IMR-90 (cell line): ENCODE data around the gene MISP3. TPM values are rescaled to one million over a fixed set of nuclear protein-coding genes. Genes with fewer than 3 reads are reported as not detected.

Experiments
- ATAC-seq: fragments of 200-7000 bp; cut with Tn5 transposase; 2 replicates; pipeline ENCODE4 v1.9.1; 2020; ENCODE audit warnings: low read depth, mild to moderate bottlenecking, moderate library complexity
- BruUV-seq: library from RNA; stranded (reverse); fragments of 400-500 nt; replicated peaks from 2 replicates; lab custom pipeline; 2021; lab: Mats Ljungman, UMichigan
- CTCF ChIA-PET: fragments of 300-600 bp; formaldehyde crosslinking; extraction: SDS; loops from one replicate; lab custom pipeline; 2021; ENCODE audit warnings: antibody characterized with exemption; lab: Yijun Ruan, JAX
- POLR2A ChIA-PET: fragments of 300-600 bp; sonication (Branson Sonifier 250); formaldehyde crosslinking; loops from one replicate; lab custom pipeline; 2022; ENCODE audit warnings: antibody characterized with exemption; ENCODE audit not compliant: unreplicated experiment; lab: Charles Lee
- DNase-seq: peaks from one replicate; pipeline ENCODE4 v3.0.0; 2013
- H2AFZ ChIP-seq: replicated peaks from 2 replicates; pipeline ENCODE3; 2013; ENCODE audit warnings: low read length, mild to moderate bottlenecking; ENCODE audit not compliant: poor library complexity
- H2AK5ac ChIP-seq: 2 replicates; pipeline ENCODE4 v1.6.1; 2013; ENCODE audit warnings: low read depth, low read length, inconsistent platforms
- H2AK9ac ChIP-seq: replicated peaks from 2 replicates; pipeline ENCODE3; 2013; ENCODE audit warnings: mild to moderate bottlenecking, low read depth, low read length, moderate library complexity; ENCODE audit not compliant: poor library complexity
- H2BK120ac ChIP-seq: 2 replicates; pipeline ENCODE4 v1.6.1; 2013; ENCODE audit warnings: low read depth, low read length, inconsistent platforms
- H2BK15ac ChIP-seq: 3 replicates; pipeline ENCODE4 v1.6.1; 2013; ENCODE audit warnings: low read depth, low read length, inconsistent platforms
- H2BK20ac ChIP-seq: 2 replicates; pipeline ENCODE4 v1.6.1; 2013; ENCODE audit warnings: low read depth, mild to moderate bottlenecking, inconsistent platforms, low read length, moderate library complexity
- H2BK5ac ChIP-seq: 2 replicates; pipeline ENCODE4 v1.6.1; 2013; ENCODE audit warnings: mild to moderate bottlenecking, low read depth, low read length, inconsistent platforms; ENCODE audit not compliant: poor library complexity, severe bottlenecking
- H3K14ac ChIP-seq: replicated peaks from 2 replicates; pipeline ENCODE4 v1.6.1; 2013; ENCODE audit warnings: low read depth, low read length, inconsistent platforms
- H3K18ac ChIP-seq: 2 replicates; pipeline ENCODE4 v1.6.1; 2013; ENCODE audit warnings: low read depth, low read length, control low read depth
- H3K23ac ChIP-seq: 2 replicates; pipeline ENCODE4 v1.6.1; 2013; ENCODE audit warnings: low read depth, low read length, inconsistent platforms
- H3K27ac ChIP-seq: 2 replicates; pipeline ENCODE4 v1.5.1; 2013; ENCODE audit warnings: mild to moderate bottlenecking, control low read depth, low read length; ENCODE audit not compliant: insufficient read depth
- H3K27me3 ChIP-seq: 2 replicates; pipeline ENCODE4 v1.6.1; 2013; ENCODE audit warnings: low read length; ENCODE audit not compliant: control insufficient read depth, insufficient read depth
- H3K36me3 ChIP-seq: 2 replicates; pipeline ENCODE4 v1.6.1; 2013; ENCODE audit warnings: low read length, mixed read lengths; ENCODE audit not compliant: control insufficient read depth, insufficient read depth
- H3K4ac ChIP-seq: 2 replicates; pipeline ENCODE4 v1.6.1; 2013; ENCODE audit warnings: low read depth, low read length, inconsistent platforms
- H3K4me1 ChIP-seq: 2 replicates; pipeline ENCODE4 v1.6.1; 2013; ENCODE audit warnings: low read length, mixed read lengths; ENCODE audit not compliant: control insufficient read depth, insufficient read depth
- H3K4me2 ChIP-seq: 2 replicates; pipeline ENCODE4 v1.6.1; 2013; ENCODE audit warnings: low read depth, mild to moderate bottlenecking, control low read depth, low read length, moderate library complexity
- H3K4me3 ChIP-seq: 2 replicates; pipeline ENCODE4 v1.5.1; 2013; ENCODE audit warnings: low read depth, mild to moderate bottlenecking, control low read depth, low read length, moderate library complexity; ENCODE audit not compliant: insufficient read depth
- H3K56ac ChIP-seq: 2 replicates; pipeline ENCODE4 v1.6.1; 2013; ENCODE audit warnings: low read length, inconsistent platforms; ENCODE audit not compliant: insufficient read depth; ENCODE audit errors: extremely low read depth
- H3K79me1 ChIP-seq, 2 experiments: 2 replicates each; pipeline ENCODE4 v1.6.1; 2013; ENCODE audit warnings: low read length in 2 of 2, inconsistent platforms in 1 of 2, low read depth in 1 of 2
- H3K9ac ChIP-seq: 2 replicates; pipeline ENCODE4 v1.6.1; 2013; ENCODE audit warnings: low read depth, low read length, control low read depth
- H3K9me1 ChIP-seq: 2 replicates; pipeline ENCODE4 v1.6.1; 2013; ENCODE audit warnings: low read length, inconsistent platforms; ENCODE audit not compliant: insufficient read depth
- H3K9me3 ChIP-seq: 2 replicates; pipeline ENCODE4 v1.6.1; 2013; ENCODE audit warnings: low read length; ENCODE audit not compliant: control insufficient read depth, insufficient read depth
- H4K20me1 ChIP-seq: 2 replicates; pipeline ENCODE4 v1.6.1; 2013; ENCODE audit warnings: low read length, inconsistent platforms; ENCODE audit not compliant: insufficient read depth
- H4K5ac ChIP-seq: 2 replicates; pipeline ENCODE4 v1.6.1; 2013; ENCODE audit warnings: mild to moderate bottlenecking, low read depth, low read length, control low read depth
- H4K8ac ChIP-seq, 2 experiments: 2 replicates each; pipeline ENCODE4 v1.6.1; 2013; ENCODE audit warnings: low read depth in 2 of 2, low read length in 2 of 2, control low read depth in 1 of 2, inconsistent platforms in 1 of 2
- H4K91ac ChIP-seq: 2 replicates; pipeline ENCODE4 v1.6.1; 2013; ENCODE audit warnings: low read depth, low read length, inconsistent platforms; ENCODE audit not compliant: insufficient read depth
- BHLHE40 ChIP-seq: fragments of 150-350 bp; IDR thresholded peaks from 2 replicates; pipeline ENCODE4 v1.6.1; 2016; ENCODE audit warnings: mild to moderate bottlenecking, low read depth, low read length
- CEBPB ChIP-seq: IDR thresholded peaks from 2 replicates; pipeline ENCODE4 v1.6.1; 2012; ENCODE audit warnings: low read depth, low read length, improper control_type of control experiment
- CHD1 ChIP-seq: IDR thresholded peaks from 2 replicates; pipeline ENCODE4 v1.6.1; 2012; ENCODE audit warnings: low read depth, low read length, improper control_type of control experiment
- CTCF ChIP-seq: conservative IDR thresholded peaks from 2 replicates; pipeline ENCODE4 v1.5.1; 2012; ENCODE audit warnings: mild to moderate bottlenecking, low read depth, low read length, improper control_type of control experiment
- ELK1 ChIP-seq: fragments of 150-350 bp; IDR thresholded peaks from 2 replicates; pipeline ENCODE4 v1.6.1; 2016; ENCODE audit warnings: low read depth, mild to moderate bottlenecking, low read length, moderate library complexity, borderline replicate concordance
- FOS ChIP-seq: fragments of 150-350 bp; IDR thresholded peaks from 2 replicates; pipeline ENCODE4 v1.6.1; 2016; ENCODE audit warnings: low read depth, low read length
- MAFK ChIP-seq: IDR thresholded peaks from 2 replicates; pipeline ENCODE4 v1.6.1; 2012; ENCODE audit warnings: low read depth, low read length, improper control_type of control experiment
- MXI1 ChIP-seq: IDR thresholded peaks from 2 replicates; pipeline ENCODE4 v1.6.1; 2012; ENCODE audit warnings: low read depth, mild to moderate bottlenecking, low read length, moderate library complexity, borderline replicate concordance
- NFE2L2 ChIP-seq: fragments of 150-350 bp; IDR thresholded peaks from 2 replicates; pipeline ENCODE4 v1.6.1; 2016; ENCODE audit warnings: low read depth, mild to moderate bottlenecking, low read length
- RAD21 ChIP-seq: IDR thresholded peaks from 2 replicates; pipeline ENCODE4 v1.6.1; 2012; ENCODE audit warnings: low read length, improper control_type of control experiment
- RCOR1 ChIP-seq: IDR thresholded peaks from 2 replicates; pipeline ENCODE4 v1.6.1; 2012; ENCODE audit warnings: mild to moderate bottlenecking, low read length, improper control_type of control experiment; ENCODE audit not compliant: insufficient replicate concordance
- RFX5 ChIP-seq: IDR thresholded peaks from 2 replicates; pipeline ENCODE4 v1.8.0; 2012; ENCODE audit warnings: low read depth, mild to moderate bottlenecking, low read length, moderate library complexity
- SMC3 ChIP-seq: fragments of 150-350 bp; IDR thresholded peaks from 2 replicates; pipeline ENCODE4 v1.6.1; 2016; ENCODE audit warnings: low read depth, mild to moderate bottlenecking, antibody characterized with exemption, low read length, moderate library complexity
- USF2 ChIP-seq: fragments of 150-350 bp; IDR thresholded peaks from 2 replicates; pipeline ENCODE4 v1.6.1; 2017; ENCODE audit warnings: mild to moderate bottlenecking, antibody characterized with exemption, low read length, low read depth
- WGBS, 2 experiments: methylation state at CpG; one replicate each; pipeline versions ENCODE4 v1.1.5 to v1.1.7; 2013; ENCODE audit warnings: missing lambda C conversion rate in 2 of 2; ENCODE audit not compliant: insufficient read length in 1 of 2; ENCODE audit errors: extremely low coverage in 2 of 2; 5-methylcytosine and 5-hydroxymethylcytosine counted together
- dilution Hi-C: fragments of 300-500 bp; cut with HindIII; formaldehyde crosslinking; loops from one replicate; pipeline ENCODE4 v1.14.3; 2018; ENCODE audit warnings: low sequenced_read_pairs; ENCODE audit not compliant: unreplicated experiment
- in situ Hi-C: fragments of 300-500 bp; cut with MboI; formaldehyde crosslinking; loops from 3 replicates; pipeline ENCODE4 v1.14.3; 2019; ENCODE audit warnings: low sequenced_read_pairs, inconsistent platforms, mixed read lengths
- intact Hi-C: fragments of 100-400 bp; cut with micrococcal nuclease; formaldehyde crosslinking; loops from 2 replicates; pipeline ENCODE4 v1.10.0; 2022
- polyA plus RNA-seq, 3 experiments: library from polyadenylated mRNA; depleted of rRNA; stranded (reverse); fragments of >200 nt; gene quantifications; 2 replicates each; pipeline ENCODE4 v1.2.3, GENCODE V29; 2012; ENCODE audit warnings: low replicate concordance in 1 of 3
- total RNA-seq: library from RNA; depleted of rRNA; stranded (reverse); fragments of >200 nt; gene quantifications from 2 replicates; pipeline ENCODE4 v1.2.3, GENCODE V29; 2012

MISP3 gene
- total and polyA plus RNA-seq, 2 of the 4 experiments (the other 2 are of a cell fraction): under 0.01 to 0.68 TPM

GRCh38 chr19:14061081-14061749 lies 11.4 kb upstream of the MISP3 start:
- no peak overlapping the region for H3K4me2 ChIP-seq
- dilution Hi-C loops (no loop called here), intact Hi-C loops (no loop called here), in situ Hi-C loops (no loop called here)
- H3K27me3 ChIP-seq: peaks cover 29% of the 10 kb centered on the region
- TF ChIP-seq CTCF (no peak), ELK1 (no peak), CHD1 (no peak), RCOR1 (no peak), SMC3 (no peak), MAFK (no peak), RFX5 (no peak), USF2 (no peak), BHLHE40 (no peak), NFE2L2 (no peak), RAD21 (no peak), CEBPB (no peak), MXI1 (no peak), FOS (no peak)
- H2AFZ ChIP-seq: no peak overlapping the region
- H3K9me1 ChIP-seq: no peaks in the 10 kb centered on the region
- BruUV-seq: no TSS peak
- H3K4ac ChIP-seq: no peak overlapping the region
- no peak overlapping the region for H3K27ac ChIP-seq
- ATAC-seq (no peak), DNase-seq (no peak)
- H4K8ac ChIP-seq: no peak overlapping the region
- peaks cover 1% of the 10 kb centered on the region; the same call in 1 of the 2 replicates for H3K4me1 ChIP-seq
- H3K79me1 ChIP-seq: no peaks in the 10 kb centered on the region
- H2BK5ac ChIP-seq: no peak overlapping the region
- H2BK20ac ChIP-seq: no peak overlapping the region
- no peaks in the 10 kb centered on the region for H3K36me3 ChIP-seq
- H4K91ac ChIP-seq: no peak overlapping the region
- H3K4me3 ChIP-seq: no peak overlapping the region
- H2AK5ac ChIP-seq: no peak overlapping the region
- ChIA-PET POLR2A (no interaction called here), CTCF (no interaction called here)
- H4K20me1 ChIP-seq: no peaks in the 10 kb centered on the region
- no peak overlapping the region for H2BK15ac ChIP-seq
- no peak overlapping the region for H3K18ac ChIP-seq
- 62% methylated on average over 2 of the region's 9 CpGs; no CpG with 5 or more reads in 1 of the 2 experiments for WGBS, 2 experiments
- H2AK9ac ChIP-seq: no peak overlapping the region
- H3K23ac ChIP-seq: no peak overlapping the region
- no peak overlapping the region for H2BK120ac ChIP-seq
- no peaks in the 10 kb centered on the region for H3K9me3 ChIP-seq
- no peak overlapping the region for H3K56ac ChIP-seq
- no peak overlapping the region for H4K5ac ChIP-seq
- no peak overlapping the region for H3K14ac ChIP-seq
- no peak overlapping the region for H3K9ac ChIP-seq
